GM19025 (cell line): Measurements from ENCODE around the gene SIRT5.

ENCODE experiments used
- ATAC-seq: cut with Tn5 transposase; IDR thresholded peaks from one replicate; pipeline ENCODE4 v1.9.1; 2021; ENCODE audit warnings: mild to moderate bottlenecking, low read depth, moderate library complexity; ENCODE audit not compliant: unreplicated experiment

The SIRT5 gene

GRCh38 chr6:13574571-13575376 lies at the start of gene SIRT5:
TSS of gene SIRT5 (plus strand) at chr6:13574601. CDS start at chr6:13584111, 9,510 bp downstream.
- ATAC-seq = peak; percentile 57

- no peak for ATAC-seq
These were observed 49.4 kb upstream of the SIRT5 start for GRCh38 chr6:13524801-13525508.

DNA sequence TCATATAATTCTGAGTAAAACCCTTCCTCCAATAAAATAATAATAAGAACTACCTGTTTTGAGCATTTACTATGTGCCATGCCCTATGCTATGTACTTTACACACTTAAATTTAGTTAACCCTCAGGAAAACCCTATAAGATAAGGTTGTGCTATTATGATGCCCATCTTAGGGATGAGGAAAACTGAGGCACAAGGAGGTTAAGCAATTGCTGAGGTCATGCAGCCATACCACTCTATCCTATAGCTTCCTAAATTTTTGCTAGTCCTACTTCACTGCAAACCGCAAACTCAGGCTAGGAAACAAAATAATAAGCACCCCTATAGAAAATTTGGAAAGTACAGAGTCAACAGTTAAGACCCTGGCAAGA lies 48.1 kb upstream of the SIRT5 start:
- no peak for ATAC-seq

DNA sequence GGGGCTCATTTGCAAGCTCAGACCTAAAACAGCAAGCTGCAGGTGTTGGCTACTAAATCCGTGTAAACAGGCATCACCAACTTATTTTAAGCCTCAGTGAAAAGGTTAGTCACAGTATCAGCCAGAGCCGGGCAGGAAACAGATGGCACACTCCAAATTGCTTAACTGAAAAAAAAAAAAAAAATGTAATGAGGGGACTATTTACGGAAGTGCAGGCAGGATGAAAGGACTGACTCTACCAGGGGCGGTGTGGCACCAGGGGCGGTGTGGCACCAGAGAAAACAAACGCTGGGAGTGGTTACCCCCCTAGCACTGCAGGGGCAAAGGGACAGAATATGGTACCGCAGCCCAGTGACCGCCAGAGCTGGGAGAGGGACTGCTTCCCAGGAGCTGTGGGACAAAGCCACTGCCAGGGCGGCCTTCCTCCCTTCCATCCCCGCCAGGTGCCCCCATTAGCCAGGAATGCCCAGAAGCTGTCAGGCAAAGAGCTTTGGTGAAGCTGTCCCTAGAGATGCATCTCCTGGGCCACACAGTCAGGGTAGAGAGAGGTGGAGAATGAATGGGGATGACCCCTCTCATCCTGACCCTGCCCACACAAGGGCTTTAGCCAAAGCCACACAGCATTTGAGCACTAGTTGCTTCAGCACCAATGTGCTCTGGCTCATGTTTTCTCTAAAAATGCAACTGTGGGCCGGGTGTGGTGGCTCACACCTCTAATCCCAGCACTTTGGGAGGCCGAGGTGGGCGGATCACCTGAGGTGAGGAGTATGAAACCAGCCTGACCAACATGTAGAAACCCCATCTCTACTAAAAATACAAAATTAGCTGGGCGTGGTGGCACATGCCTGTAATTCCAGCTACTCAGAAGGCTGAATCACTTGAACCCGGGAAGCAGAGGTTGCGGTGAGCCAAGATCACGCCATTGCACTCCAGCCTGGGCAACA lies 47.4 kb upstream of the SIRT5 start:
- peak; percentile 76 for ATAC-seq

DNA sequence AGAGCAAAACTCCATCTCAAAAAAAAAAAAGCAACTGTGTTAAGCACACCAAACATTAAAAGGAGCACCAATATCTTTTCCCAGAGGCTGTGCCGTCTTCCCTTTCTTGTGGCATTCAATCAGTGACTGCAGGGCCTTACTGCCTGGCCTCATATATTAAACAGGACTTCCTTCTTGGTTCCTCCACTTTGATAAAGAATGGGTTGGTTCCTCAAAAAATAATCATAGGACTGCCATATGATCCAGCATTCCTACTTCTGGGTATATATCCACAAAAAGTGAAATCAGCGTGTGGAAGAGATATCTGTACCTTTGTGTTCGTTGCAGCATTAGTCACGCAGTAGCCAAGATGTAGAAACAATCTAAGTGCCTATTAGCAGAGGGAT lies 46.7 kb upstream of the SIRT5 start:
- no peak for ATAC-seq

DNA sequence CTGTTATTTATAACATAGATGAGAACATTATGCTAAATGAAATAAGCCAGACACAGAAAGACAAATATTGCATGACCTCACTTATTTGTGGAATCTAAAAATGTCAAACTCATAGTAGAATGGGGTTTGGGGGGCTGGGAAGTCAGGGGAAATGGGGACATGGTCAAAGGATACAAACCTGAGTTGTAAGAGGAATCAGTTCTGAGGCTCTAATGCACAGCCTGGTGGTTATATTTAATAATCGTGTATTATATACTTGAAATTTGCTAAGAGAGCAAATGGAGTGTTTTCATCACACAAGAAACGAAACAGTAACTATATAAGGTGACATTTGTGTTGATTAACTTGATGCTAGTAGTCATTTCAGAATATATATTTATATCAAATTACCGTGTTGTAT lies 46.2 kb upstream of the SIRT5 start:
- no peak for ATAC-seq

DNA sequence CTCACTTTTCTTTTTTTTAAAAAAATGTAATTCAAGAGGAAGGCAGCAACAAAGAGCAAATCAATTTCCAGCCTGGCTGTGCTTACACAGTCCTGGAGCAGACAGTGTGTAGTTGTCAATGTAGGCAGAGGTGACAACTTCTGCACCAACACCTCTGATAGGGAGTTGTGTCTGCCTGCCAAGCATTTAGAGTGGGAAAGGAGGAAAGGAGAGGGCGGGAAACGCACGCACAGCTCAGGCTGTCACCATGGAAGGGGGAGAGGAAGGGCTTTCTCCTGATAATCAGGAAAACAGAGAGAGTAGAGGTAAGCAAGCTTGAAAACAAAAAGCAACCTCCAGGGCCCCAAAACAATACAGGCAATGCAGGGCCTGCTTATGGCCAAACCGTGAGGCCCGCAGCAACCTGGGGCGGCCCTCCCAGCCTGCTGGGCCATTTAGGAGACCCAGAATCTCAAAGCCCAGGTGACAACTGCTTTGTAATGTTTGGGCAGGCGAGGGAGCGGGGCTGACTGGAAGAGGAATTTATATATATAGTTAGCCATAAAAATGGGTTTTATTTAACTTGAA lies 45.5 kb upstream of the SIRT5 start:
- ATAC-seq = no peak

- ATAC-seq = no peak
These were observed 42.4 kb upstream of the SIRT5 start for GRCh38 chr6:13531956-13532355.

GRCh38 chr6:13534536-13534935 lies 39.9 kb upstream of the SIRT5 start:
- ATAC-seq = no peak

DNA sequence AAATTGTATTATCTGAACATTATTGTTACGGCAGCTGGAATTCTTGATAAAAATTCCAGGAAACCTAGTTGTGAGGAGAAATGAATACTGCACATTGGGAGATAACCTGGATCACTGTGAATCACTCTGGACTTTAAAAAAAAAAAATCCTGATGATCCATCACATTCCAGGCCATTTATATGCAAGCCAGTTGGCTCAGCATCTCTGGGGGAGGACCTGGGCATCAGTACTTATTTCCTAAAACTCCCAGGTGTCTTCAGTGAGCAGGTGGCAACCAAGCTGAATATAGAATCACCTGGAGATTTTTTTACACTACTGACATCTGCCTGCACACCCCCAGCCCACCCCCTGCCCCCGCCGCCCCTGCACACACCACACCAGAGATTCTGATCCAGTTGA lies 39.1 kb upstream of the SIRT5 start:
- ATAC-seq = no peak

DNA sequence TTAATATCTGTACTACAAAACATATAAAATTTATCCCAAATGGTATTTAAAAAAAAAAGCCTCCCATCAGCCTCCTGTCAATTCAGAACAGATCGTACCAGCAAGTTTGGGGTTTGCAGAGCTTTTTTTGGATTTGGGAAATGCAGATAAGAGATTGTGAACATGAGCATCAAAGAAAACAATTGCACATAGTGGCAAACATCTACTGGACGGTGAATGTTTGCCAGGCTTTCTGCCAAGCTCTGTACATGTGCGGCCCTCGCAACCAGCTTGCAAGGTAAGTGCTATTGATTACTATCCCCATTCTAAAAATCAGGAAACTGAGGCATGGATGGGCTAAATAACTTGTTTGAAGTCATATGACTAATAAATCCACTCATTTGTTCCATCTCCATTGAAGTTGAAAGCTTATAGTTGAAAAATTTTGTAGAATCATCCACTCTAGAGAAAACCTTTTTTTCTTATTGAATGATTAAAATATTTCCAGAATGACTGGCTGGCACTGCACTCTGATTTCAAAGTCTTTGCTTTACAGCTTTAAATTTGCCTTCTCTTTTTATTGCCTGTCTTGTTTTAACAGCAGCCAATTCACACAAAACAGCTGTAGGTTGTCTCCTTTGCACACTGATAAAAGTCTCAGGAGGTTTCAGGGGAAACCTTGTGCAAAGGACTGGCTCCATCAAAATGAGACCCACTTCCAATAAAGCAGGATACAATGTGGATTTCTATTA lies 37.4 kb upstream of the SIRT5 start:
- no peak for ATAC-seq

GRCh38 chr6:13537527-13537897 lies 36.9 kb upstream of the SIRT5 start:
- ATAC-seq = no peak

GRCh38 chr6:13538084-13538483 lies 36.3 kb upstream of the SIRT5 start:
- no peak for ATAC-seq

- ATAC-seq = no peak
These were observed 35.8 kb upstream of the SIRT5 start for GRCh38 chr6:13538600-13538999.

GRCh38 chr6:13539572-13539971 lies 34.8 kb upstream of the SIRT5 start:
- ATAC-seq = no peak

- no peak for ATAC-seq
These were observed 32.9 kb upstream of the SIRT5 start for GRCh38 chr6:13541496-13541895.

- no peak for ATAC-seq
These were observed 29.8 kb upstream of the SIRT5 start for GRCh38 chr6:13544454-13545186.

DNA sequence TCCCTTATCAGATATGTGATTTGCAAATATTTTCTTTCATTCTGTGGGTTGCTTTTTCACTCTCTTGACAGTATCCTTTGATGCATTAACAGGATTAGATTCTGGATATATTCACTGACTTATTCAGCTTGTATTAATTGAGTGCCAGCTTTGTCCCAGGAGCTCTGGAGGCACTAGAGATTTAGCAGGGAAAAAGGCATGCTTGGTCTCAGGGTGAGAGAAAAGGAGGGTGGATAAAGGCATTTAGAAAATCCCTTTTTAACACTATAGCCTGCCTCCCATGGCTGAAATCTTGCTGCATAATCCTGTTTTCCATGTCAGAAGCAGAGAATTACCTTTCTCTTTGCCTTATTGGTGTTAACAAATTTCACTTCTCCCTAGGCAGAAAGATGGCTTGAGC lies 28.5 kb upstream of the SIRT5 start:
- no peak for ATAC-seq

DNA sequence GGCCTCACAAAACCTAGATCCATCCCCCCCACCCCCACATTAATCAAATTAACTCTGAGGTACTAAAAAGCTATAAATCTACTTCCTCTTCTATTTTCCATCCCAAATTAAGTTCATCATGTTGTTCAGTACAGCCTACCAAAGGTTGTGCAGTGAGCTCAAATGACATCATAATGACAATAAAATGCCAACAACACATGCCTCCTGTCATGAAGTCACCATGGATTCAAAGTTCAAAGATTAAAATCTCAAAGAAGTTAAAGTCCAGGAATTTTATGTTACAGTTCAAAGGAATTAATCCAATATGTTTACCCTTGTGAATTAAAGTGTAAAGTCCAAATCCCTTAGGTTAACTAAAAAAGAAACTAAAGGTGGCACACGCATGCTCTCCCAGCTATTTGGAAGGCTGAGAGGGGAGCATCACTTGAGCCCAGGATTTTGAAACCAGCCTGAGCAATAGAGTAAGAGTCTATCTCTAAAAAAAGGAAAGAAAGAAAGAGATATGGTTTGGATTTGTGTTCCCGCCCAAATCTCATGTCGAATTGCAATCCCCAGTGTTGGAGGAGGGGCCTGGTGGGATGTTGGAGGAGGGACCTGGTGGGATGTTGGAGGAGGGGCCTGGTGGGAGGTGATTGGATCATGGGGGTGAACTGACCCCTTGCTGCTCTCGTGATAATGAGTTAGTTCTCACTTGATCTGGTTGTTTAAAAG lies 25.7 kb upstream of the SIRT5 start:
- no peak for ATAC-seq
